HG03103 (cell line): Measurements from ENCODE around the gene KCP.

ENCODE experiments used
- ATAC-seq: cut with Tn5 transposase; IDR thresholded peaks from one replicate; pipeline ENCODE4 v1.9.1; 2021; ENCODE audit warnings: low read depth; ENCODE audit not compliant: unreplicated experiment

KCP gene

GRCh38 chr7:128876586-128876977 lies 33.9 kb downstream of the KCP start:
- no peak for ATAC-seq

GRCh38 chr7:128876127-128876526 lies 34.4 kb downstream of the KCP start:
- ATAC-seq = no peak

GRCh38 chr7:128875523-128875948 lies 35.0 kb downstream of the KCP start:
- ATAC-seq = no peak

GRCh38 chr7:128874140-128875031 lies 36.1 kb downstream of the KCP start:
- ATAC-seq = no peak

GRCh38 chr7:128873234-128873633 lies 37.3 kb downstream of the KCP start:
- ATAC-seq = no peak

GRCh38 chr7:128872394-128872824 lies 38.1 kb downstream of the KCP start:
- ATAC-seq = no peak

- ATAC-seq = no peak
Observed at GRCh38 chr7:128871050-128871449, 39.5 kb downstream of the KCP start.

GRCh38 chr7:128869944-128870285 lies 40.6 kb downstream of the KCP start:
- ATAC-seq = peak; percentile 12

- ATAC-seq = peak; percentile 57
Observed at GRCh38 chr7:128869138-128869943, 41.2 kb downstream of the KCP start.

- no peak for ATAC-seq
Observed at GRCh38 chr7:128868624-128869137, 41.8 kb downstream of the KCP start.

GRCh38 chr7:128867842-128868623 lies 42.5 kb downstream of the KCP start:
- no peak for ATAC-seq

GRCh38 chr7:128867241-128867640 lies 43.3 kb downstream of the KCP start:
- no peak for ATAC-seq

GRCh38 chr7:128865996-128866877 lies 44.3 kb downstream of the KCP start:
- ATAC-seq = no peak

GRCh38 chr7:128865303-128865702 lies 45.2 kb downstream of the KCP start:
- no peak for ATAC-seq

GRCh38 chr7:128863433-128863989 lies 47.0 kb downstream of the KCP start:
- ATAC-seq = no peak

- ATAC-seq = peak; percentile 81
Observed at GRCh38 chr7:128862571-128863432, 47.7 kb downstream of the KCP start, which contains the start of gene ATP6V1F. TSS of gene ATP6V1F (plus strand) at chr7:128862856. CDS start at chr7:128862905, 49 bp downstream.

GRCh38 chr7:128861957-128862570 lies 48.4 kb downstream of the KCP start:
- ATAC-seq = no peak
